Bronchial epithelial cell (primary cell): ENCODE data around the gene RUNX1. TPM values are rescaled to one million over a fixed set of nuclear protein-coding genes. Genes with fewer than 3 reads are reported as not detected.

Source experiments
- DNase-seq: peaks from one replicate; pipeline ENCODE4 v3.0.0-alpha.2; 2010; ENCODE audit warnings: low read depth
- FAIRE-seq: peaks from 2 replicates; lab custom pipeline; 2011; peaks lifted over from hg19 to GRCh38; lab: Jason Lieb, UNC
- H3K27me3 ChIP-seq: 2 replicates; pipeline ENCODE4 v1.5.1; 2011; ENCODE audit warnings: low read length; ENCODE audit not compliant: control insufficient read depth, insufficient read depth
- H3K36me3 ChIP-seq: 2 replicates; pipeline ENCODE4 v1.5.1; 2011; ENCODE audit warnings: low read length; ENCODE audit not compliant: control insufficient read depth, insufficient read depth
- H3K4me3 ChIP-seq: 2 replicates; pipeline ENCODE4 v1.5.1; 2011; ENCODE audit warnings: mild to moderate bottlenecking, low read depth, low read length, control low read depth
- total RNA-seq: library from RNA; depleted of rRNA; stranded (reverse); fragments of >200 nt; gene quantifications from 2 replicates; pipeline ENCODE4 v1.2.1, GENCODE V29; 2014
- TF ChIP-seq, protein P1 (sequence below): IDR thresholded peaks from 2 replicates; pipeline ENCODE4 v1.5.1; 2011; ENCODE audit warnings: mild to moderate bottlenecking, moderate library complexity, low read length, control low read depth, inconsistent platforms; ENCODE audit not compliant: insufficient read depth, severe bottlenecking

RUNX1 gene
- total RNA-seq, 1 donor from 2014 or later, result 11.8 TPM

DNA sequence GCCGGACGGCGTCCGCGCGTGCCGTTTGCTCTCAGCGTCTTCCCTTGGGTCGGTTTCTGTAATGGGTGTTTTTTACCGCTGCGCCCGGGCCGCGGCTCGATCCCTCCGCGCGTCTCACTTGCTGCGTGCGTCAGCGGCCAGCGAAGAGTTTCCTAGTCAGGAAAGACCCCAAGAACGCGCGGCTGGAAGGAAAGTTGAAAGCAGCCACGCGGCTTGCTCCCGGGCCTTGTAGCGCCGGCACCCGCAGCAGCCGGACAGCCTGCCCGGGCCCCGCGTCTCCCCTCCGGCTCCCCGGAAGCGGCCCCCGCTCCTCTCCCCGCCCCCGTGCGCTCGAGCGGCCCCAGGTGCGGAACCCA lies 159.8 kb downstream of the RUNX1 start:
- peak overlapping the region; percentile 73 for H3K4me3 ChIP-seq
- no peaks in the 10 kb centered on the region for H3K36me3 ChIP-seq
- FAIRE-seq, result no peak
- no peaks in the 10 kb centered on the region for H3K27me3 ChIP-seq
- TF ChIP-seq, protein P1, sequence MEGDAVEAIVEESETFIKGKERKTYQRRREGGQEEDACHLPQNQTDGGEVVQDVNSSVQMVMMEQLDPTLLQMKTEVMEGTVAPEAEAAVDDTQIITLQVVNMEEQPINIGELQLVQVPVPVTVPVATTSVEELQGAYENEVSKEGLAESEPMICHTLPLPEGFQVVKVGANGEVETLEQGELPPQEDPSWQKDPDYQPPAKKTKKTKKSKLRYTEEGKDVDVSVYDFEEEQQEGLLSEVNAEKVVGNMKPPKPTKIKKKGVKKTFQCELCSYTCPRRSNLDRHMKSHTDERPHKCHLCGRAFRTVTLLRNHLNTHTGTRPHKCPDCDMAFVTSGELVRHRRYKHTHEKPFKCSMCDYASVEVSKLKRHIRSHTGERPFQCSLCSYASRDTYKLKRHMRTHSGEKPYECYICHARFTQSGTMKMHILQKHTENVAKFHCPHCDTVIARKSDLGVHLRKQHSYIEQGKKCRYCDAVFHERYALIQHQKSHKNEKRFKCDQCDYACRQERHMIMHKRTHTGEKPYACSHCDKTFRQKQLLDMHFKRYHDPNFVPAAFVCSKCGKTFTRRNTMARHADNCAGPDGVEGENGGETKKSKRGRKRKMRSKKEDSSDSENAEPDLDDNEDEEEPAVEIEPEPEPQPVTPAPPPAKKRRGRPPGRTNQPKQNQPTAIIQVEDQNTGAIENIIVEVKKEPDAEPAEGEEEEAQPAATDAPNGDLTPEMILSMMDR, result no peak
- peak; percentile 46 for DNase-seq

DNA sequence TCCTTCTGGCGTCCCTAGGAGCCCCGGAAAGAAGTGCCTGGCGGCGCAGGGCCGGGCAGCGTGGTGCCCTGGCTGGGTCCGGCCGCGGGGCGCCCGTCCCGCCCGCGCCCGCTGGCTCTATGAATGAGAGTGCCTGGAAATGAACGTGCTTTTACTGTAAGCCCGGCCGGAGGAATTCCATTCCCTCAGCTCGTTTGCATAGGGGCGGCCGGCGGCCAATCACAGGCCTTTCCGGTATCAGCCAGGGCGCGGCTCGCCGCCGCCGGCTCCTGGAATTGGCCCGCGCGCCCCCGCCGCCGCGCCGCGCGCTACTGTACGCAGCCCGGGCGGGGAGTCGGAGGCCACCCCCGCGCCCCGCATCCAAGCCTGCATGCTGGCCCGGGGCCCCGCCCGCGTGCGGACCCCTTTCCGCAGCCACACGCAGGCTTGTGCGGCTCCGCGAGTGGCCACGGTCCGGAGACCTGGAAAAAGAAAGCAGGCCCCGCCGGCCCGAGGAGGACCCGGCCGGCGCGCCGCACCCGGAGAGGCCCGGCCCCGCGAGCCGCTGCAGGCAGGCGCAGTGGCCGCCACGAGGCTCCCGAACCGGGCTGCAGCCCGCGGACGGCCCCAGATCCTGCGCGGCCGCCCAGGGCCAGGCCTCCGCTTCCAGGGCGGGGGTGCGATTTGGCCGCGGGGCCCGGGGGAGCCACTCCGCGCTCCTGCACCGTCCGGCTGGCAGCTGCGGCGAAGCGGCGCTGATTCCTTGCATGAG lies 160.4 kb downstream of the RUNX1 start:
- no peaks in the 10 kb centered on the region for H3K36me3 ChIP-seq
- TF ChIP-seq, protein P1, result no peak
- FAIRE-seq (no peak), DNase-seq (peak; percentile 86)
- H3K4me3 ChIP-seq, result peak overlapping the region; percentile 74
- no peaks in the 10 kb centered on the region for H3K27me3 ChIP-seq

DNA sequence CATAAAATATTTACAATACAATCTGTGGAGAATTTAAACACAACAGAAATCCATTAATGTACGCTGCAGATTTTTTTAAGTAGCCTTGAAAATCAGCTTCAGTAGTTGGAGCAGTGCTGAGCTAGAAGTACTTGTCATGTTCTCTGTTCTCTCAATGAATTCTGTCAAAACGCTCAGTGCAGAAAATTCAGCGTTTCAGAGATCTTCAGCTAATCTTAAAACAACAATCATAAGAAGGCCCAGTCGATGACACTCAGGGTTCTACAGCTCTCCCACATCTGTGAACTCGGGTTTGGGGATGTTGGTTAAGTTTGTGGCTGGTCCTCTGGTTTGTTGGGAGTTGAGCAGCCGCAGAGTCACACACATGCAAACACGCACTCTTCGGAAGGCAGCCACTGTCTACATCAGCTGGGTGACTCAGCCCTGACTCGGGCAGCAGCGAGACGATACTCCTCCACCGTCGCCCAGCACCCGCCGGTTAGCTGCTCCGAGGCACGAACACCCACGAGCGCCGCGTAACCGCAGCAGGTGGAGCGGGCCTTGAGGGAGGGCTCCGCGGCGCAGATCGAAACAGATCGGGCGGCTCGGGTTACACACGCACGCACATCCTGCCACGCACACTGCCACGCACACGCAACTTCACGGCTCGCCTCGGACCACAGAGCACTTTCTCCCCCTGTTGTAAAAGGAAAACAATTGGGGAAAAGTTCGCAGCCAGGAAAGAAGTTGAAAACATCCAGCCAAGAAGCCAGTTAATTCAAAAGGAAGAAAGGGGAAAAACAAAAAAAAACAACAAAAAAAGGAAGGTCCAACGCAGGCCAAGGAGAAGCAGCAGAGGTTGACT lies 161.2 kb downstream of the RUNX1 start:
- TF ChIP-seq, protein P1, result no peak
- DNase-seq (peak; percentile 93), FAIRE-seq (peak; percentile 47)
- Histone ChIP-seq H3K36me3 (no peaks in the 10 kb centered on the region), H3K4me3 (peak overlapping the region; percentile 74), H3K27me3 (no peaks in the 10 kb centered on the region)

DNA sequence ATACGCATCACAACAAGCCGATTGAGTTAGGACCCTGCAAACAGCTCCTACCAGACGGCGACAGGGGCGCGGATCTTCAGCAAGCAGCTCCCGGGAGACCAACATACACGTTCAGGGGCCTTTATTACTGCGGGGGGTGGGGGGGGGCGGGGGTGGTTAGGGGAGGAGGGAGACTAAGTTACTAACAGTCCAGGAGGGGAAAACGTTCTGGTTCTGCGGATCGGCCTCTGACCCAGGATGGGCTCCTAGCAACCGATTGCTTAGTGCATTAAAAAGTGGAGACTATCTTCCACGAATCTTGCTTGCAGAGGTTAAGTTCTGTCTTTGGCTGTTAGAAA lies 162.0 kb downstream of the RUNX1 start:
- H3K27me3 ChIP-seq, result no peaks in the 10 kb centered on the region

DNA sequence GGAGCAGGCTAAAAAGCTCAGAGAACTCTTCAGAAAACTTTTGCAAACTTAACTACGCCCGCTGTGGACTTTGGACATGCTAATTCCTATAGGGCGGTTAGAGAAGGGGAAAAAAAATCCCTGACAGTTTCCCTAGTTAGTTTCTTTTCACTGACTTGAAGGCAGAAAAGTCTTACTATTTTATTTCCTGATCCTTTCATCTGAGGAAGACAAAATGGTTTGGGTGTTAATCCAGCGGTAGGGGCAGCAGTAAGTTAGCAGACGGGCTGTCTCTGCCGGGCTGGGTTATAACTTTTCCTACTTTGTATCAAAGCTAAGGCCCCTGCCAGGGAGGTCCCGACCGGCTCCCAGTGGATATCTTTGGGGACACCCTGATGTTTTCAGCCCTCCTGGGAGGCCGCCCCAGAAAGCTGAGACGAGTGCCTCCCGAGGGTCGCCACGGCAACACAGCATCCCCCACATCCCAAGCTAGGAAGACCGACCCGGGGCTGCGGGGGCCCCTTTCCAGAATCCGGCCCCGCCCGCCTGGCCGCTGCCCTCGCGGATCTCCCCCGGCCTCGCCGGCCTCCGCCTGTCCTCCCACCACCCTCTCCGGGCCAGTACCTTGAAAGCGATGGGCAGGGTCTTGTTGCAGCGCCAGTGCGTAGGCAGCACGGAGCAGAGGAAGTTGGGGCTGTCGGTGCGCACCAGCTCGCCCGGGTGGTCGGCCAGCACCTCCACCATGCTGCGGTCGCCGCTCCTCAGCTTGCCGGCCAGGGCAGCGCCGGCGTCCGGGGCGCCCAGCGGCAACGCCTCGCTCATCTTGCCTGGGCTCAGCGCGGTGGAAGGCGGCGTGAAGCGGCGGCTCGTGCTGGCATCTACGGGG lies 162.6 kb downstream of the RUNX1 start:
- Histone ChIP-seq H3K27me3 (no peaks in the 10 kb centered on the region), H3K4me3 (peak overlapping the region; percentile 74), H3K36me3 (no peaks in the 10 kb centered on the region)
- TF ChIP-seq, protein P1, result no peak
- FAIRE-seq, result no peak
- no peak for DNase-seq

More for the DNA sequence above, 162.0 kb downstream of the RUNX1 start:
- Histone ChIP-seq H3K4me3 (peak overlapping the region; percentile 74), H3K36me3 (no peaks in the 10 kb centered on the region)
- FAIRE-seq (no peak), DNase-seq (no peak)
- TF ChIP-seq, protein P1, result no peak
